NCI-H226 (cell line): ENCODE results near the gene PRR22.

Experiments used
- DNase-seq: peaks from one replicate; pipeline ENCODE4 v3.0.0-alpha.2; 2015

The PRR22 gene

DNA sequence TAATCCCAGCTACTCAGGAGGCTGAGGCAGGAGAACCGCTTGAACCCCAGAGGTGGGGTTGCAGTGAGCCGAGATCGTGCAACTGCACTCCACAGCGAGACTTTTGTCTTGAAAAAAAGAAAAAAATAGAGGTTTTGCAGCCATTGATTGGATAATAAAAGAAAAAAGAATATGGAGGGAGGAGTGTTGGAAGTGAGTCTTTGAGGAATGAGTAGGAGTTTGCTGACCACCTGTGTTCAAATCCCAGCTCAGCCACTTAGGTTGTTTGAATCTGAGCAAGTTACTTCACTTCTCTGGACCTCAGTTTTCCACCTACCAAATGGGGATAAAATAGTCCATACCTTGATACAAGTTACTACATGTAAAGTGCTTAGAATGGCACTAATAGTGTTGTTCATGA lies 26.6 kb upstream of the PRR22 start:
- no peak for DNase-seq

DNA sequence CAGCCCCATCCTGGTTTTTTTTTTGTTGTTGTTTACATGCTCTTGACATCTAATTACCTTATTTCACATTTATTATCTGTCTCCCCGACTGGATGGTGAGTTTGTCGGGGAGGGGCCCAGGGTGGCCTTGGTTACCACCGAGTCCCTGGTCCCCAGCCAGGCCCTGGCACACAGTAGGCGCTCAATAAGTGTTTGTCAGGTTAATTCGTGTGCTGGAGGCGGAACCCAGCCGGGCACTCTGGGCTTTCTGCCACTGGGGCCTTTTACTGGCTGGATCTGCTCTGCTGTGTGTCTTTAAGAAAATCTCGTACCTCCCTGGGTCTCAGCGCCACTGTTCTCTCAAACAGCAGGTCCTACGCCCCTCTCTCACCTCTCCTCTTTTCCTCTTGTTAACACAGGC lies 24.9 kb upstream of the PRR22 start:
- no peak for DNase-seq

DNA sequence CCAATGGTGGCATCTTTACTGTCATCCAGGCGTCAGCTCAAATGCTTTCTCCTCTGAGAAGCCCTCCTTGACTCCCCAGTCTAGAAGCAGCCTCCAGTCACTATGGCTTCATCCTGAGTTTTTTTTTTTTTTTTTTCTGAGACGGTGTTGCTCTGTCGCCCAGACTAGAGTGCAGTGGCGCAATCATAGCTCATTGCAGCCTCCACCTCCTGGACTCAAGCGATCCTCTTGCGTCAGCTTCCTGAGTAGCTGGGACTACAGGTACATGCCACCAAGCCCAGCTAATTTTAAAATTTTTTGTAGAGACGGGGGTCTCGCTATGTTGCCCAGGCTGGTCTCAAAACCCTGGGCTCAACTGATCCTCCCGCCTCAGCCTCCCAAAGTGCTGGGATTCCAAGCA lies 24.5 kb upstream of the PRR22 start:
- no peak for DNase-seq

DNA sequence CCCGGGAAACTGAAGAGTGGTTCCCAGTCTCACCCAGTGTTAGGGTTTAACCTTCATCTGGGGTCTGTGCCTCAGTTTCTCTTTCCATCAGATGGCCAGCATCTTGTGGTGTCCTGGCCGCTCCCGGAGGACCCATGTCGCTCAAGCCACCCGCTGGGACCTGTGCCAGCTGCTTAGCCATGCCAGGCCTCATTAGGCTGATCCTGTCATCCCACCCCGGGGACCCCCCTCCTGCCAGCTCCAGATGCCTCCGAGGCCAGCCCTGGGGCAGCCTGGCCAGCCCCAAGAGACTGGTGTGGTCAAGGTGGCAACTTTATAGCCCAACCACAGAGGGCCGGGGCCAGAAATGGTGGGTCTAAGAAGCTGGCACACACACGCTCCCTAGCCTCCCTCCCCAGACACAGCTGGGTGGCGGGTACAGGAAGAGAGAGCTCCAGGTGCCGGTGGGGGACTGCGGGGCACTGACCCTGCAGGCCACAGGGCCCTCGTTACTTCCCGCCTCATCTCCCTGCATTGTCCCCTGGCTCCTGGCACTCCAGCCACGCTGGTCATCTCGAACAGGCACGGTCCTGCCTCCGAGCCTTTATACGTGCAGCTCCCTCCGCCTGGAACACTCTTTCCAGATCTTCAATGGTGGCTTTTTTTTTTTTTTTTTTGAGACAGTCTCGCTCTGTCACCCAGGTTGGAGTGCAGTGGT lies 23.7 kb upstream of the PRR22 start:
- DNase-seq: no peak

DNA sequence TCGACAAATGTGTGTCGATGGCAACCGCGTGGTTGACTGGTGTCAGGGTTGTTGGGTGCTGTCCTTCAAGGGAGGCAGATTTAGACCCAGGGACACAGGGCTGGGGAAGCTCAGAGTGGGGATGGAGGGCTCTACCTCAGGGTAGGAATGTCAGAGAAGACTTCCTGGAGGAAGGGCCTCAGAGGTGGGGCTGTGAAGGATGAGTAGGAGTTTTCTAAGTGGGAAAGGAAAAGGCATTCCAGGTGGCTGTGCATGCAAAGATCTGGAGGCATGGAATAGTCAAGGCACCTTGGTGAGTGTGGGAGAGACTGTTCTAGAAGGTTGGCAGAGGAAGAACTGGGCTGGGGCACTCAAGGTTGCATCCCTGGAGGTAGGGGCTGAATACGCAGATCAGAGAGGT lies 22.4 kb upstream of the PRR22 start:
- DNase-seq: no peak

DNA sequence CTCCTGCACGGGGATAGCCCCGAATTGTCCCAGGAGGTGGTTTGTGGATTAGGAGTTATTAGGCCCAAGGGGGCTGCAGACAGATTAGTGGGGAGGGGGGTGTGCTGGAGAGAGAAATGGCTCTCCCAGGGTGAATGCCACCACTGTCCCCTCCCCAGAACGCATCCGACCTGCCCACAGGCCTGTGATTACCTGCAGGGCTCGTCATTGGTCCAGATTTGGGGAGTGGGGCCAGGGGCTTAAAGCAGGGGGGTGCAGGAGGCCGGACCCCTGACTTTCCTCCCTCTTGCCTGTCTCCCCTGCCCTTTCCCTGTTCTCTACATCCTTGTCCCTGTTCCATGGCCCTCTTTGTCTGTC lies 21.6 kb upstream of the PRR22 start:
- no peak for DNase-seq

DNA sequence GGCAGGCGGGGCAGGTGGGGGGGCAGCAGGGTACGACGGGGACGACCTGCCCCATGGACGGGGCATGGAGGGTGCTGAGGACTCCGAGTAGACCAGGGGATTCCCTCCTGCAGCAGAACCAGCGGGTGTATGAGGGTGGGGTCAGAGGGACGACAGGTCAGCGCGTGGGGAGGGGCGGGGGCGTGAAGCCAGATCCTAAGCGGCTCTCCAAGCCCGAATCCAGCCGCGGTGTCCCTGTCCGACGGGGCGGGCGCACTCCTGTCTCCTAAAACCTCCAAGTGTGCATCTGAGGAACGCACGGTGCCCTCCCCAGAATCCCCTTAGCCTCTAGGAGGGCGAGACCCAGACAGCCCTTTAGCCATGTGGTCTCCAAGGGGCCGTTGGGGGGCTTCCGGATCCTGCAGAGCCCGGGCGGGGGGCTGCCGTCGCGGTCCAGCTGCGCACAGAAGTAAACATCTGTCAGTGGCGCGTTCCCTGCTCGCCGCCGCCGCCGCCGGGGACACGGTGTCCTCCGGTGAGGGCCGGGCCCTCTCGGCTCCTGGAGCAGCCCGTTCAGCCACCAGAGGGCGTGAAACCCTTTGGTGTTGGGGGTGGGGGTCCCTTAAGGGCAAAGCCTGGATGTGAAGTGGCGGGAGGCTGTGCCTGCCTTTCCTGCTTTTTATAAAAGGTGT lies 21.1 kb upstream of the PRR22 start:
- no peak for DNase-seq

DNA sequence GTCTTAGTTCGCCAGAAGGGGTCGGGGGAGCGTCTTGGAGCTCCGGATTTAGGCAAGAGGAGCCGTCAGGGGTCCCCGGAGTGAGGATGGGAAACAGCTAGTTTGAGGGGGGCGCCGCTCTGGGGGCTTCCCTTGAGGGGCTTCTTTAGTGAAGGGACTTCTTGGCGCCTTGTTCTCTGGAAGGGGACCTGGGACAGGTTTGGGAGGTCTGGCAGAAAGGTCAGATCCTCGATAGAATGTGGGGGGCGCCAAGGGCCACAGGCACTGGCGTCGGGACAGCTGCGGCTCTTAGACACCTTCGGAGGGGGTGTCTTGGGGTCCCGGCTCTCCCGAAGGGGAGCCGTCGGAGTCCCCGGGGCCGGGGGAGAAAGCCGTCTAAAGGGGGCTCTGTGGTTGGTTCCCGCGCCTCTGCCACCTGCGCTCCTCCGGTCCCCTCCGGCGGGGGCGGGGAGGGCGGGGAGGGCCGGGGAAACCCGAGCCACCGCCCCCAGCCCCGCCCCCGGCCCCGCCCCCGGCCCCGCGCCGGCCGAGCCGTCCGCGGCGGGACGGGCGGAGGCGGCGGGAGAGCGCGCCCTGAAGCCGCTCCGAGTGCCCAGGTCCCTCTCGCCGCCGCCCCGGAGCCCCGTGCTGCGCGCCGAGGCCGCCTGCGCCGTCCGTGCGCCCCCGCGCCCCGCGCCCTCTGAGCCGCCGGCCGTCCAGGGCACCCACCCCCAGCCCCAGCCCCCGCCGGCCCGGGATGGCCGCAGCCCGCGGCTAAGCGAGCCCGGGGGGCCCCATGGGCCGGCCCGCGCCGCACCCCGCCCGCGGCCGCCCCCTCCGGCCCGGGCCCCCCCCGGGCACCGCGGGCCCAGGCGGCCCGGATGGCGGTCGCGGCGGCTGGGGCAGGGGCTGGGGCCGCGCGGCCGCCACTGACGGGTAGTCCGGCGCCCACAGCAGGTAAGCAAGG lies 20.2 kb upstream of the PRR22 start, which contains the start of gene NRTN:
Gene NRTN (plus strand): TSS at position 552 of the 946 bp plus-strand sequence. CDS start 19,099 bp downstream, outside the sequence.
- DNase-seq: no peak

DNA sequence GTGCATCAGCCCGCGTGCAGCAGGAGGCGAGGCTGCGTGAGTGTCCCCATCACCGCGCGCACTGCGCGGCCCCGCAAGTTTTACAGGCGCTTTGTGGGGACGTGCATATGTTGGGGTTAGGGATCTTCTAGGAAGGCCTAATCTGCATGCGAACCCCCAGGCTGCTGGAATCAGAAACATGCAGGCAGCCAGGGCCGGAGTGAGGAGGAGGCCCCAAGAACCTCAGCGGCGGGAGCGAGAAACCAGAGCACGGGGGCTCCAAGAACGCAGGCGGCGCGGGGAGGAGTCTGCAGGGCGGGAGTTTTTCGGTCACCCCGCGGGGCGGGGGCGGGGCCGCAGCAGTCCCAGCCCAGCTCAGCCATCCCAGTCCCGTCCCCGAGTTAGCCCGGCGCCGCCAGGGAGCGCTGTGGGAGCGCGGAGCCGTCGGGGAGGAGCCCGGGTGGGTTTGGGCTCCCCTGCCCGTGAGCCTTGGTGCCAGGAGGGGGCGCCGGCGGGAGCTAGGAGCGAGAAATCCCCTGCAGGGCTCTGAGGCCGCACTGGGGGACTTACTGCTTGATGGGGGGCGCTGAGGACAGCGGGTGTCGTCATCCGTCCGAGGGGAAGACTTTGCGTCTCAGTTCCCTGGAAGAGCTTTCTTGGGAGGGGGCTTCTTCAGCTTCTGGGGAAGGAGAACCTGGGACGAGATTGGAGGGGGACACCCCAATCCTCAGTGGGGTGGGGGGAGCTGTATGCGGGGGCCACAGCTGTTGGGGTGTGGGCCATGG lies 19.4 kb upstream of the PRR22 start:
- peak; percentile 76 for DNase-seq

DNA sequence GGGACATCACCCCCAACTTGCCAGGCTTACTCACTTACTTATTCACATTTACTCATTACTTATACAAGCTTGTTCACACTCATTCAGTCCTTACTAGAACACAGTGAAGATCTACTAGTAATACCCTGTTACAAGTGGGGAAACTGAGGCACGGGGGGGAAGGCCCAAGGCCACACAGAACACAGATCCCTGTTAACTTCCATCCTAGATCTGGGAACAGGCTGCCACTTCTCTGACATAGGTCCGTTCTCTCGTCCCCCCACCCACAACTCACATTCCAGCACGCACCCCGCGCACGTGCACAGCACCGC lies 18.9 kb upstream of the PRR22 start:
- no peak for DNase-seq

DNA sequence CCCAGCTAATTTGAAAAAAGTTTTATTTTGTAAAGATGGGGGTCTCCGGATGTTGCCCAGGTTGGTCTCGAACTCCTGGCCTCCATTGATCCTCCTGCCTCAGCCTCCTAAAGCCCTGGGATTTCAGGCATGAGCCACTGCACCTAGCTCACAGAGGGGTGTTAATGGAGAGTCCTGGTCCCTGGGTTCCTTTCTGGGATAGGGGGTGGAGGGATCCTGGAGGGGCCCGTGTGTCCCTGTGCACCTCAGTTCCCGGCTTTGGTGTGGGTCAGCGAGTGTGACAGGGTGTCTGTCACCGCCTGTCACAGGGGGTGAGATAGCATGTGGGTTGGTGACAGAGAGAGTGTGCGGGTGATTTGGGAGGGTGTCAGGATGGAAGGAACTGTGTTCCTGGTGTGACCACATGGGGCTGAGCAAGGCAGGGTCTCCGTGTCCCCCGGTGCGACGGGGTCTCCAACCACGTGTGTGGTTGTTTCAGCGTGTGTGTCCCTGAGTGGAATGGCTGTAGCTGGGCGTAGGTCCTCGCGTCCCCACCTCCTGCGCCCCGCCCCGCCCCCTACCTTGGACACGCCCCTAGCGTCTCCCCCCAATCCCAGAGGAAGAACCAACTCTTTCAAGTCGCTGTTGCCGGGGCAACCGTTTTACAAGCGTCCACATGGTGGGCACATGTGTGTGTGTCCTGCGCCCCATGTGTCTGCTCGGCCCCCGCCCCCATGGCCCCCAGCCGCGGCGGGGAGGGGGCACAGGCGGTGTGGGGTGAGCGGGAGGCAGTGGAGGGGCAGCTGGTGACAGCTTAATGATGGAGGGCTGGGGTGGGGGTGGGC lies 17.5 kb upstream of the PRR22 start:
- DNase-seq: no peak

DNA sequence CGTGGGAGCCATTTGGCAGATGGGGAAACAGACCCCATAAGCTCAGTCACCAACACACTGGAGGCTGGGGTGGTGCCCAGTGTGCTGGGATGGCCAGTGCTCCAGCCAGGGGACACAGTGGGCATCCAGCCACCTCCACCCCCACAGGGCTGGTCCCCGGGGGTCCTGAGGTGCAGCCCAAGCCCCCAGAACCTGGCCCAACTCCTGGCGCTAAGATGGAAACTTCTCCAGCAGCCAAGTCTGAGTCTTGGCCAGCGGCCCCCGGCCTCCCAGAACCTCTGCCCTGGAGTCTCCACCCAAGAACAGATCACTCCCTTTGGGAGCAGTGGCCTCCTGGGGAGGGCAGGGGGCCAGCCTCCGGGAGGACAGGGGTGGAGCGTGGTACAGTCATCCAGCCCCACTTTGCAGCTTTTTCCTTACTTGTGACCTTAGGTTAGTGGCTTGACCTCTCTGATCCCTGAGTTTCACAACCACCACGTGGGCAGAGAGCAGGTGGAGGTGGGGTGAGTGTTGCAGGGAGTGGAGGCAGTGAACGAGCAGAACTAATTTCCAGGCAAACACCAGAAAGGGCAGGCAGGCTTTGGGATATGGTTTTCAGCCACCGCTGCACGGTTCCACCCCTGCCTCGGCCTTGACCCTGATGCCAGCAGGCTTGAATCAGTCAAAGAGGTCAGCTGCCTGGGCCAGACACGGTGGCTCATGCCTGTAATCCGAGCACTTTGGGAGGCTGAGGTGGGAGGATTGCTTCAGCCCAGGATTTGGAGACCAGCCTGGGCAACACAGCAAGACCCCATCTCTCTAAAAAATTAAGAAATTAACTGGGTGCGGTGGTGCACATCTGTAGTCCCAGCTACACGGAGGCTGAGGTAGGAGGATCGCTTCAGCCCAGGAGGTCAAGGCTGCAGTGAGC lies 16.1 kb upstream of the PRR22 start:
- no peak for DNase-seq

DNA sequence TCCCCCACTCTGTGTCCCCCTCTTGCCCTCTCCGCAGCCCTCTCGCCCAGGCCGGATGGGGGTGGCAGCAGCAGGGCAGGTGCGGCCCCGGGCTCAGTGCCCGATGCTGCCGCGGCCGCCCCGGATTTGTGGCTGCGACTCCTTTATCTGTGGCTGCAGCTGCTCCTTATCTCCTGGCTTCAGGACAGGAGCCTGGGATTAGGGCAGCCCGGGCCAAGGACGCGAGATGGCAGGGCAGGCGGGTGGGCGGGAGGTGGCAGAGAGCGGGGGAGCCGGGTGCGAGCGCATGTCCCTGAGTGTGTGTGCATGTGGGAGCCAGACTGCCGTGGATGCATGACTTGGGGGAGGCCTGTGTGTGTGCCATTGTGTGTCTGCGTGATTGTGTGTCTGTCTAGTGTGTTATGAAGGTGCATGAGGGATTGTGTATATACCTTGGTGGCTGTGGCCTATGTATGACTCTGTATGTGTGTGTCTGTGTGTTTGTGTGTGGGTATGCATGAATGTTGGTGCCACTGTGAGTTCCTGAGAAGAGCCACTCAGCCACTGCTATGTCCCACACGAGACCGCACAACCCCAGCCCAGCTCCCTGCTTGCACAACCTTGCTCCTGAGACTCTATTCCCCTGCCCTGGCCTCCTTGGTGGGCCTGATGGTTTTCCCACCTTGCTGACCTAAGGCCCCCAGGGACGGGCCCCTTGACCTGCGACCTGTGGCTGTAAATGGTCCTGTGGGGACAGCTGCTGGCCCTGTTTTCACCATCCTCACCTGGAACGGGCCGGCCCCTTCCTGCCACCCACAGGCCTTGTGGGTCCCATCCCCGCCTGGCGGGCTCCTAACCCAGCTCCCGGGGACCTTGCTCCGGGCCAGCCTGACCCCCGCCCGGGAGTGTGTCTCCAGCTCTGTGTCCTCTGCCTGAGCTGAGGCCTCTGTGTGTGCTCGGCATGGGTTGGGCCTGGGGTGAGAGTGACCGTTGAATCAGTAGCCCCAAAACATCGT lies 15.0 kb upstream of the PRR22 start:
- no peak for DNase-seq

DNA sequence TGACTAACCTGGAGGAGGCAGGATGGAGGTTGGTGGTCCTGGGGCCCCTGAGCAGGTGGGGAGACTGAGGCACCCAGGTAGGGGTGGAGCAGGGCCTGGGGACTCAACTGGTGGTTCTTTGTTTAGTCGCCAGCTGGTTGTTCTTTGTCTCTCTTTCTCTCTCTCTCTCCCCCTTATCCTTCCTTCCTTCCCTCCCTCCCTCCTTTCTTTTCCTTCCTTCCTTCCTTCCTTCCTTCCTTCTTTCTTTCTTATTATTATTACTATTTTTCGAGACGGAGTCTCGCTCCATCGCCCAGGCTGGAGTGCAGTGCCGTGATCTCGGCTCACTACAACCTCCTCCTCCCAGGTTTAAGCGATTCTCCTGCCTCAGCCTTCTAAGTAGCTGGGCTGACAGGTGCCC lies 13.7 kb upstream of the PRR22 start:
- no peak for DNase-seq

DNA sequence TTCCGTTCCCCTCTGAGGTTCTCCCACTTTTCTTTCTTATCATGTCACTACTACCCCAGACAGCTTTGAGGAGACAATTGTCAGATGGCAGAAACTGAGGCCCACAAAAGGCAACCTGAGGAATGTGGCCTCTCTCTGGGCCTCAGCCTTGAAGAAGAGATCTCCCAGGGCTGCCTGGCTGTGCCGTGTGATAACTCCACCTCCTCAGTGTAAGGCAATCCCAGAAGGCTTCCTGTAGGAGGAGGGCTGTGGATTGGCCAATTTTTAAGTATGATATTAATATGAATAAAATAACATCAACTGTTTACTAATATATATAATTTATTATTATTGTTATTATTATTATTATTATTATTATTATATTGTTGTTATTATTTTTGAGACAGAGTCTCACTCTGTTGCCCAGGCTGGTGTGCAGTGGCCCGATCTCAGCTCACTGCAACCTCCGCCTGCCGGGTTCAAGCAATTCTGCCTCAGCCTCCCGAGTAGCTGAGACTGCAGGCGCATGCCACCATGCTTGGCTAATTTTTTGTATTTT lies 10.9 kb upstream of the PRR22 start:
- no peak for DNase-seq

DNA sequence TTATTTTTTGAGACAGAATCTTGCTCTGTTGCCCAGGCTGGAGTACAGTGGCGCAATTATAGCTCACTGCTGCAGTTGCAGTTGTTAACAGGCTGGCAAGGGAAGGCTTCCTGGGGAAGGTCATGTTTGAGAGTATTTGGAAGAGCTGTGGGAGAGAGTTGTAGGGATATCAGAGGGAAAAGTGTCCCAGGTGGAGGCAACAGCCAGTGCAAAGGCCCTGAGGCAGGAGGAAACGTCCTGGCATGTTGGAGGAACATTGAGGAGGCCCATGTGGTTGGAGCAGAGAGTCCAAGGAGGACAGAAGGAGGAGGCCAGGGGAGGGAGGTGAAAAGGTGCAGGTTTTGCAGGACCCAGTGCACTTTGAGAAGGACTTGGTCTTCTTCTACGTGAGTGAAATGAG lies 8.6 kb upstream of the PRR22 start:
- no peak for DNase-seq

DNA sequence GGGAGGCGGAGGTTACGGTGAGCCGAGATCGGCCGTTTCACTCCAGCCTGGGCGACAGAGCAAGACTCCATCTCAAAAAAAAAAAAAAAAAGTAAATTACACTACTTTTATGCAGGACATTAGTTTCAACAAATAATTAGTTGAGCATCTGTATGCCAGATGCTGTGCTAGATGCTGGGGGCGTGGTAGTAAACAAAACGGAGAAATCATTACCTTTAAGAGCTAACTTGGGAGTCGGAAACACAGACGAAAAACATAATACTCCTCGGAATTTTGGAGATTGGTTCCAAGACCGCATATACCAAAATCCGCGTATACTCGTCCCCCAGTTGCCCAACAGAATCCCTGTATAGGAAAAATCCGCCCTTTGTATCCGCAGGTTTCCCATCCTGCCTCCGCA lies 7.7 kb upstream of the PRR22 start:
- DNase-seq: no peak

DNA sequence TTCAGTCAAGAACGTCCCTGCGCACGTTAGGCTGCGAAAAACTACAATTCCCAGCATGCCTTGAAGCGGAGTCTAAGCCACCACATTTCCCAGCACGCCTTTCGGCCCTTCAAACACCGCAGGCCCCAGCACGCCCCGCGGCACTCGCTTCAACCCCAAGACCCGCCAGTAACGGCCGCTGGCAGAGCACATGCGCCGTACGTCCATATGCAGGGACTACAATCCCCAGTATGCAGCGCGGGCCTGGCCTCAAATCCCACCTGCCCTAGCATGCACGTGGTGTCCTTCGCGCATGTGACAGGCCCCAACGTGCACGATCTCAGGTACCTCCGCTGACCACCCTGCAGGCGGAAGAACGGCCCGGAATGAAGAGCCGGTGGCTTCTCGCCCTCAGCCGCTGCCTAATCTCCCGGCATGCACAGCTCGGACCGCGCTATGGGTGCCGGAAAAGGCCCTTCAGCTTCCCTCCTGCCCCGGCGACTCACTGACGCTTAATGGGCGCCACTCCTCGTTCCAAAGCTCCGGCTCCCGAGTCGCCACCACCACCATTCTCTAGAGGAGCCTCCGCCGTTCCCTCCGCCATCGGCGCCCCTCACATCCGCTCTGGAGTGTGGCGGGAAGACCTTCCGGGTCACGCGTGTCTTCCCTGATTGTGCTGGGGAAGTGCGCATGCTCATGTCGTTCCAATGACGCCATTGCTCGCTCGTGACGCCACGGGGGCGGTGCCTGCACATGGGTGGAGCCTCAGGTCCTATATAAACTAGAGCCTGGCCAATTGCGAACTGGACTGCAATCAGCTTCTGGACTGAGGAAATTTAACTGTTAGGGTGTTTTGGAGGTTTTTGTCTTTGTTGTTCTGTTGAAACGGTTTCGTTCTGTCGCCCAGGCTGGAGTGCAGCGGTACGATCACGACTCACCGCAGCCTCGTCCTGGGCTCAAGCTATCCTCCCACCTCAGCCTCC lies 6.3 kb upstream of the PRR22 start, which contains the start of gene DUS3L:
Gene DUS3L (minus strand): TSS at position 605 of the 962 bp plus-strand sequence. CDS start 22 bp downstream, at position 583.
- peak; percentile 97 for DNase-seq
